GM12878 (cell line): ENCODE results near the gene TMCC2. TPM values are rescaled to one million over a fixed set of nuclear protein-coding genes. Genes with fewer than 3 reads are reported as not detected.

Source experiments
- ATAC-seq: fragments of 200-7000 bp; cut with Tn5 transposase; 3 replicates; pipeline ENCODE4 v1.9.1; 2020; ENCODE audit warnings: mild to moderate bottlenecking, moderate library complexity
- BruUV-seq: library from RNA; stranded (reverse); fragments of 400-500 nt; replicated peaks from 2 replicates; lab custom pipeline; 2021; lab: Mats Ljungman, UMichigan
- CTCF ChIA-PET: fragments of 300-600 bp; sonication (Branson Sonifier 250); formaldehyde crosslinking; extraction: SDS; loops from one replicate; lab custom pipeline; 2021; ENCODE audit warnings: inconsistent platforms; lab: Yijun Ruan, JAX
- POLR2A ChIA-PET: fragments of 350-600 bp; formaldehyde crosslinking; extraction: SDS; loops from one replicate; lab custom pipeline; 2021; ENCODE audit warnings: inconsistent platforms; lab: Charles Lee
- RAD21 ChIA-PET: fragments of 300-600 bp; sonication (Branson Sonifier 250); formaldehyde crosslinking; loops from one replicate; lab custom pipeline; 2023; ENCODE audit warnings: antibody characterized with exemption; ENCODE audit not compliant: unreplicated experiment; lab: Charles Lee
- SMC1A ChIA-PET: fragments of 300-600 bp; sonication (Branson Sonifier 250); formaldehyde crosslinking; loops from one replicate; lab custom pipeline; 2023; ENCODE audit not compliant: unreplicated experiment, uncharacterized antibody; lab: Charles Lee
- DNase-seq: peaks from one replicate; pipeline ENCODE4 v3.0.0-alpha.2; 2011; ENCODE audit warnings: low read depth, low spot score
- FAIRE-seq: peaks from 3 replicates; lab custom pipeline; 2011; peaks lifted over from hg19 to GRCh38; lab: Jason Lieb, UNC
- H2AFZ ChIP-seq: 2 replicates; pipeline ENCODE4 v1.6.0; 2011; ENCODE audit warnings: low read depth, low read length, control low read depth; ENCODE audit not compliant: control insufficient read depth
- H3K27ac ChIP-seq: 2 replicates; pipeline ENCODE4 v1.5.1; 2011; ENCODE audit warnings: control low read depth; ENCODE audit not compliant: control insufficient read depth, insufficient read depth
- H3K27me3 ChIP-seq, 2 experiments: replicated peaks in 1 of 2; 2 replicates each; pipeline versions ENCODE4 v1.6.0 to v1.6.1; 2011; ENCODE audit warnings: low read length in 1 of 2; ENCODE audit not compliant: control insufficient read depth in 2 of 2, insufficient read depth in 2 of 2
- H3K36me3 ChIP-seq, 2 experiments: 2 replicates each; pipeline ENCODE4 v1.5.1; 2011; ENCODE audit warnings: low read length in 1 of 2; ENCODE audit not compliant: control insufficient read depth in 2 of 2, insufficient read depth in 2 of 2
- H3K4me1 ChIP-seq: 2 replicates; pipeline ENCODE4 v1.6.1; 2011; ENCODE audit warnings: mild to moderate bottlenecking, low read length, moderate library complexity, mixed read lengths; ENCODE audit not compliant: control insufficient read depth, insufficient read depth
- H3K4me2 ChIP-seq: 2 replicates; pipeline ENCODE4 v1.6.0; 2011; ENCODE audit warnings: control low read depth; ENCODE audit not compliant: control insufficient read depth, insufficient read depth
- H3K4me3 ChIP-seq: fragments of 200-600 bp; sonication (generic); 2 replicates; pipeline ENCODE4 v1.5.1; 2016
- H3K79me2 ChIP-seq: 2 replicates; pipeline ENCODE4 v1.6.0; 2011; ENCODE audit warnings: low read length; ENCODE audit not compliant: control insufficient read depth, insufficient read depth
- H3K9ac ChIP-seq: 2 replicates; pipeline ENCODE4 v1.8.0; 2011; ENCODE audit warnings: low read length, control low read depth, mixed read lengths; ENCODE audit not compliant: control insufficient read depth, insufficient read depth
- H3K9me3 ChIP-seq: replicated peaks from 3 replicates; pipeline ENCODE4 v1.5.1; 2011; ENCODE audit warnings: mild to moderate bottlenecking, low read length; ENCODE audit not compliant: control insufficient read depth, insufficient read depth
- H4K20me1 ChIP-seq: 2 replicates; pipeline ENCODE4 v1.6.0; 2011; ENCODE audit not compliant: control insufficient read depth, insufficient read depth
- ATF7 ChIP-seq: fragments of 450-650 bp; IDR thresholded peaks from 2 replicates; pipeline ENCODE4 v1.6.1; 2016; ENCODE audit warnings: low read depth, mild to moderate bottlenecking
- BMI1 ChIP-seq: fragments of 450-650 bp; IDR thresholded peaks from 2 replicates; pipeline ENCODE4 v1.6.1; 2016; ENCODE audit warnings: mild to moderate bottlenecking, moderate library complexity, borderline replicate concordance
- DPF2 ChIP-seq: fragments of 450-650 bp; IDR thresholded peaks from 2 replicates; pipeline ENCODE4 v1.6.1; 2017; ENCODE audit warnings: mild to moderate bottlenecking
- EED ChIP-seq: sonication (generic); IDR thresholded peaks from 2 replicates; pipeline ENCODE4 v1.6.1; 2016; ENCODE audit warnings: antibody characterized with exemption, low read depth
- GABPA ChIP-seq: IDR thresholded peaks from 2 replicates; pipeline ENCODE4 v1.6.1; 2014; ENCODE audit warnings: antibody characterized with exemption, low read depth, mild to moderate bottlenecking, inconsistent platforms
- IKZF2 ChIP-seq, 2 experiments: fragments of 450-650 bp; IDR thresholded peaks; 2 replicates each; pipeline ENCODE4 v1.6.1; 2017; ENCODE audit warnings: mild to moderate bottlenecking in 2 of 2, moderate library complexity in 2 of 2
- MTA2 ChIP-seq: fragments of 450-650 bp; IDR thresholded peaks from 2 replicates; pipeline ENCODE4 v1.6.1; 2016; ENCODE audit warnings: low read depth, mild to moderate bottlenecking, moderate library complexity
- RELA ChIP-seq: fragments of 450-650 bp; IDR thresholded peaks from 2 replicates; pipeline ENCODE4 v1.8.0; 2014; ENCODE audit warnings: borderline replicate concordance; ENCODE audit not compliant: partially characterized antibody
- RELB ChIP-seq: fragments of 450-650 bp; IDR thresholded peaks from 2 replicates; pipeline ENCODE4 v1.6.1; 2017; ENCODE audit warnings: low read depth, mild to moderate bottlenecking, moderate library complexity
- RUNX3 ChIP-seq: IDR thresholded peaks from 2 replicates; pipeline ENCODE4 v1.6.1; 2012; ENCODE audit warnings: low read length, inconsistent platforms
- SMC3 ChIP-seq: IDR thresholded peaks from 2 replicates; pipeline ENCODE4 v1.6.1; 2011; ENCODE audit warnings: low read length, improper control_type of control experiment, borderline replicate concordance
- STAT1 ChIP-seq: fragments of 450-650 bp; conservative IDR thresholded peaks from 2 replicates; pipeline ENCODE4 v1.6.1; 2014; ENCODE audit warnings: antibody characterized with exemption, mild to moderate bottlenecking
- SUZ12 ChIP-seq: fragments of 200-600 bp; sonication (generic); IDR thresholded peaks from one replicate; pipeline ENCODE4 v1.6.1; 2018; ENCODE audit warnings: antibody characterized with exemption, mild to moderate bottlenecking; ENCODE audit not compliant: unreplicated experiment
- TAF1 ChIP-seq: IDR thresholded peaks from 2 replicates; pipeline ENCODE4 v1.6.1; 2011; ENCODE audit warnings: mild to moderate bottlenecking, low read depth, low read length, borderline replicate concordance
- ZBTB40 ChIP-seq: fragments of 450-650 bp; IDR thresholded peaks from 2 replicates; pipeline ENCODE4 v1.6.1; 2016; ENCODE audit warnings: mild to moderate bottlenecking, moderate library complexity, borderline replicate concordance
- ZSCAN29 ChIP-seq: fragments of 450-650 bp; IDR thresholded peaks from 2 replicates; pipeline ENCODE4 v1.6.1; 2017; ENCODE audit warnings: mild to moderate bottlenecking, moderate library complexity
- WGBS: methylation state at CpG from one replicate; pipeline ENCODE4 v1.1.6; 2016; ENCODE audit warnings: low lambda C conversion rate; ENCODE audit not compliant: insufficient replicate concordance, insufficient coverage; ENCODE audit errors: missing lambda C conversion rate; 5-methylcytosine and 5-hydroxymethylcytosine counted together
- in situ Hi-C: fragments of 300-500 bp; cut with MboI; formaldehyde crosslinking; loops from 9 replicates; pipeline ENCODE4 v1.14.3; 2018; ENCODE audit warnings: mixed read lengths
- intact Hi-C: fragments of 100-400 bp; cut with micrococcal nuclease; formaldehyde crosslinking; loops from one replicate; pipeline ENCODE4 v1.14.2; 2022; ENCODE audit not compliant: unreplicated experiment
- polyA plus RNA-seq, 11 experiments: library from polyadenylated mRNA; depleted of rRNA in 4 of 11; unstranded in 6 of 11; stranded (reverse) in 5 of 11; fragments of >200 nt; fragmentation: Nextera tagmentation in 4 of 11; fragmentation: Illumina TruSeq in 1 of 11; extraction: Ambion mirVana in 4 of 11; extraction: Trizol in 1 of 11; gene quantifications; 1 replicate in 1 of 11; 2 replicates in 10 of 11; pipeline versions ENCODE4 v1.2.1 to v1.2.3, GENCODE V29; 2011 to 2016; ENCODE audit warnings: inconsistent platforms in 2 of 11, missing spikeins in 2 of 11, low read depth in 1 of 11
- total RNA-seq, 4 experiments: library from RNA; depleted of rRNA in 3 of 4; stranded (reverse); fragments of >200 nt in 3 of 4; fragmentation: Illumina TruSeq in 1 of 4; extraction: Trizol in 1 of 4; gene quantifications; 2 replicates each; pipeline versions ENCODE4 v1.2.1 to v1.2.3, GENCODE V29; 2013 to 2021

TMCC2 gene
- total and polyA plus RNA-seq, 10 of the 15 experiments (the other 5 are each of a cell fraction or from before 2014, with no cell fraction given), result 0.06 to 2.3 (median 0.76) TPM

DNA sequence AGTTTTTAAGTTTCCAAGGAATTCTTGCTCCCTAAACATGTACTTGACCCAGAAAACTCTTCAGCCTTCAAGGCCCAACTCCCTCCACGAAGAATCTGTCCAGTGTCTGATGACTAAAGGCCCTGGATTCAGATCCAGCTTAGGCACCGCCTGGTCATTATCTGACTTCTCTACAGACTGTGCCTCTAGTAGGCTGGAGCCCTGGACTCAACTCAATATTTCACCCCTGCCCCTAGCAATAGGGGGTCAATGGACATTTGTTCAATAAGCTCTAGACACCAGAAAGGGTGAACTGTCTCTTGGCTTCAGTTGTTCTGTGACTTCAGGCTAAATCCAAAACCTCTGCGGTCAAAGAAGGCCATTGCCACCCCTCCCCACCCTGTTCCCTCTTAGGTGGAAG lies 59.3 kb downstream of the TMCC2 start (continued):
- TF ChIP-seq ZBTB40 (no peak), BMI1 (no peak), ZSCAN29 (no peak), IKZF2 (IDR thresholded peaks at IDR 0.05) (no peak)

DNA sequence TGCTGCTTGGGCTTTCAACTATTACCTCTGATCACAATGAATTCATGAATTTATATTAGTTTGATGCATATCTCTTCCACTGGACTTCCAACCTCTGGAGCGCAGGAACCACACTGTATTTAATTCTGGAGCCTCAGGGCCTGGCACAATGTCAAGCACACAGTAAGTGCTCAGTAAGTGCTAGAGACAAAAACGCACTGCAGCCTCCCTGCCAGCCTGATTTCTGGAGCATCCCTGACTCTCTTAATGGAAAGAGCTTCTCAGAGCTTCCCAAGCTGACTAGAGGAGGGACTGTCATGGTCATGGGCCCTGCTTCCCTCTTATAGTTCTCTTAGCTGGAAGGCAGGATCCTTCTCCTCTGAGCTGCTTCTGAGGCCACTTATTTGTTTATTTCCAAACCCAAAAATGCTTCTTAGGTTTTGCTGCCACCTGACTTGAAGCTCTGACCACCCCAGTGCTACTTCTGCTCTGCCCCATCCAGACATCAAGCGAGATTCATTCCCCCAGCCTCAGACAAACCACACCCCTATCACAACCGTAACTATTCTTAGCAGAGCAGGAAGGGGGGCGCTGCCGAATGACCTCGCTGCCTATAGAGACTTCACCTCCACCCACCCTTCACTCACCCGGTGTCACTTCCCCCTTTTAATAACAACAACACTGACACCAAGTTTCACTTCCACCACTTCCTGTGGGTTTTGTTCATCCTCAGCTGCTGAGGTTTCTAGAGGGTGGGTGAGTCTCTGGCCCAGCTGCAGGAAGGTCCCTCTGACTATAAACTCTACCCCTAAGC lies 60.2 kb downstream of the TMCC2 start:
- BruUV-seq, result TSS peak; percentile 85
- intact Hi-C loops, result loop anchor here (1.0 to 10.0 kb wide), 3 partner anchors 37 to 769 kb away; partner anchors contain the start of gene ELK4
- no peaks in the 10 kb centered on the region for H3K36me3 ChIP-seq
- H3K4me1 ChIP-seq, result peaks cover 53% of the 10 kb centered on the region
- H2AFZ ChIP-seq, result no peak overlapping the region
- ChIA-PET SMC1A (interaction anchor here (1.1 to 25.9 kb wide), 10 partner anchors 8 to 66 kb away, joined by 3 to 1445 read pairs (median 5); partner anchors contain the start of gene NUAK2), POLR2A (interaction anchor here (0.7 to 9.0 kb wide), 9 partner anchors 12 to 800 kb away, joined by 4 to 151 read pairs (median 9); partner anchors contain the start of gene NUAK2), RAD21 (interaction anchor here (0.7 to 9.4 kb wide), 15 partner anchors 8 to 304 kb away, joined by 3 to 527 read pairs (median 5); partner anchors contain the start of genes NUAK2 and TMCC2), CTCF (interaction anchor here (1.2 to 59.5 kb wide), 5 partner anchors 18 to 197 kb away, joined by 4 to 2333 read pairs (median 19); partner anchors contain the start of genes NUAK2 and TMCC2)
- H3K4me3 ChIP-seq, result 0 out of 2 replicates have a peak overlapping the region, but pooled peaks have one; percentile 14
- 14% methylated on average over 8 of the region's 8 CpGs for WGBS
- no peaks in the 10 kb centered on the region; a peak in 2 of 4 replicates for H3K27me3 ChIP-seq
- H3K9ac ChIP-seq, result no peak overlapping the region
- FAIRE-seq, result peak; percentile 93
- peak overlapping the region; percentile 59 for H3K27ac ChIP-seq
- no peaks in the 10 kb centered on the region for H3K79me2 ChIP-seq
- peak overlapping the region; percentile 61 for H3K4me2 ChIP-seq
- no peaks in the 10 kb centered on the region; the same call in 1 of the 2 replicates for H4K20me1 ChIP-seq
- peak; percentile 75 for ATAC-seq
- in situ Hi-C loops, result no loop called here
- DNase-seq, result peak; percentile 99
- no peaks in the 10 kb centered on the region for H3K9me3 ChIP-seq
- TF ChIP-seq STAT1 (no peak), DPF2 (peak; percentile 99), RELA (peak; percentile 79), RUNX3 (peak; percentile 100), TAF1 (no peak), ATF7 (peak; percentile 97), SUZ12 (no peak), MTA2 (peak; percentile 99), EED (peak; percentile 99), GABPA (peak; percentile 82), SMC3 (no peak), RELB (peak; percentile 98)
